Activated B cell treated with CpG ODN at 0.5 μM for 24 hours (primary cell): ENCODE data around the gene RAP1GAP2. TPM values are rescaled to one million over a fixed set of nuclear protein-coding genes. Genes with fewer than 3 reads are reported as not detected.
"Not testable (repeated sequence)": the region's sequence is repeated elsewhere in the genome, so short reads cannot be mapped to it uniquely, and the experiment has no call there.

Experiments
- ATAC-seq: fragments of 200-7000 bp; cut with Tn5 transposase; one replicate; pipeline ENCODE4 v1.10.0; 2021; ENCODE audit warnings: low read depth, mild to moderate bottlenecking, moderate library complexity
- CTCF ChIA-PET: fragments of 350-600 bp; sonication (Branson Sonifier 250); formaldehyde crosslinking; loops from one replicate; lab custom pipeline; 2021; ENCODE audit warnings: antibody characterized with exemption; lab: Charles Lee
- POLR2A ChIA-PET: fragments of 350-600 bp; sonication (Branson Sonifier 250); formaldehyde crosslinking; loops from one replicate; lab custom pipeline; 2021; ENCODE audit warnings: antibody characterized with exemption; lab: Charles Lee
- DNase-seq: peaks from one replicate; pipeline ENCODE4 v3.0.0; 2022
- H3K27ac Mint-ChIP-seq: one replicate; pipeline ENCODE4 v1.8.0; 2020; ENCODE audit warnings: mixed read lengths
- H3K27me3 Mint-ChIP-seq: one replicate; pipeline ENCODE4 v1.8.0; 2021; ENCODE audit warnings: mixed read lengths
- H3K36me3 Mint-ChIP-seq: one replicate; pipeline ENCODE4 v1.8.0; 2021; ENCODE audit warnings: low read depth, mixed read lengths
- H3K4me1 Mint-ChIP-seq: one replicate; pipeline ENCODE4 v1.8.0; 2021; ENCODE audit warnings: mixed read lengths
- H3K4me3 Mint-ChIP-seq: one replicate; pipeline ENCODE4 v1.8.0; 2020; ENCODE audit warnings: mild to moderate bottlenecking, mixed read lengths
- H3K9me3 Mint-ChIP-seq: one replicate; pipeline ENCODE4 v1.8.0; 2020; ENCODE audit warnings: mixed read lengths
- intact Hi-C: fragments of 100-400 bp; cut with micrococcal nuclease; formaldehyde crosslinking; loops from one replicate; pipeline ENCODE4 v1.15.1; 2024
- total RNA-seq: library from RNA; stranded (reverse); gene quantifications from 2 replicates; pipeline ENCODE4 v1.2.3, GENCODE V29; 2022
- TF ChIP-seq, protein P1 (sequence below): fragments of 200-600 bp; IDR thresholded peaks from one replicate; pipeline ENCODE4 v1.8.0; 2022; ENCODE audit warnings: antibody characterized with exemption, mild to moderate bottlenecking

Gene RAP1GAP2
- total RNA-seq, 1 donor from 2014 or later = 2.6 TPM

DNA sequence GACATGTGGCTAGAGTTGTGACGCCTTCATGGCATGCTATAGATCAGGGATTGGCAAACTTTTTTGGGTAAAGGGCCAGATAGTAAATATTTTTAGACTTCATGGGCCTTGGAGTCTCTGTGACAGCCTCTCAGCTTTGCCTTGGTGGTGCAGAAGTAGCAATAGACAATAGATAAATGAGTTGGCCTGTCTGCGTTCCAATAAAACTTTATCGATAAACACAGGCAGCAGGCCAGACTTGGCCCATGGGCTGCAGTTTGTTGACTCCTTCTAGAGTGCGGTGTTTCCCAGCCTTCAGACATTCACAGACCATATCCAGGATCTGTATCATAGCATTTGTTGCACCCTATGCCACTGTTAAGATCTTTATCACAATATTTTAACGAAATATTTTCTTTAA is 190.7 kb downstream of the RAP1GAP2 start:
- intact Hi-C loops = no loop called here
- no peaks in the 10 kb centered on the region for H3K4me1 Mint-ChIP-seq
- TF ChIP-seq, protein P1, sequence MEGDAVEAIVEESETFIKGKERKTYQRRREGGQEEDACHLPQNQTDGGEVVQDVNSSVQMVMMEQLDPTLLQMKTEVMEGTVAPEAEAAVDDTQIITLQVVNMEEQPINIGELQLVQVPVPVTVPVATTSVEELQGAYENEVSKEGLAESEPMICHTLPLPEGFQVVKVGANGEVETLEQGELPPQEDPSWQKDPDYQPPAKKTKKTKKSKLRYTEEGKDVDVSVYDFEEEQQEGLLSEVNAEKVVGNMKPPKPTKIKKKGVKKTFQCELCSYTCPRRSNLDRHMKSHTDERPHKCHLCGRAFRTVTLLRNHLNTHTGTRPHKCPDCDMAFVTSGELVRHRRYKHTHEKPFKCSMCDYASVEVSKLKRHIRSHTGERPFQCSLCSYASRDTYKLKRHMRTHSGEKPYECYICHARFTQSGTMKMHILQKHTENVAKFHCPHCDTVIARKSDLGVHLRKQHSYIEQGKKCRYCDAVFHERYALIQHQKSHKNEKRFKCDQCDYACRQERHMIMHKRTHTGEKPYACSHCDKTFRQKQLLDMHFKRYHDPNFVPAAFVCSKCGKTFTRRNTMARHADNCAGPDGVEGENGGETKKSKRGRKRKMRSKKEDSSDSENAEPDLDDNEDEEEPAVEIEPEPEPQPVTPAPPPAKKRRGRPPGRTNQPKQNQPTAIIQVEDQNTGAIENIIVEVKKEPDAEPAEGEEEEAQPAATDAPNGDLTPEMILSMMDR = no peak
- H3K9me3 Mint-ChIP-seq = peaks cover 3% of the 10 kb centered on the region
- ATAC-seq = no peak
- CTCF ChIA-PET = interaction anchor here (2.4 kb wide), 1 partner anchor 26 kb away, joined by 8 read pairs; no protein-coding TSS in a partner anchor
- peaks cover 37% of the 10 kb centered on the region for H3K36me3 Mint-ChIP-seq
- H3K4me3 Mint-ChIP-seq = no peak overlapping the region
- no peak for DNase-seq
- H3K27me3 Mint-ChIP-seq = no peaks in the 10 kb centered on the region
- POLR2A ChIA-PET = no interaction called here
- H3K27ac Mint-ChIP-seq = no peak overlapping the region

DNA sequence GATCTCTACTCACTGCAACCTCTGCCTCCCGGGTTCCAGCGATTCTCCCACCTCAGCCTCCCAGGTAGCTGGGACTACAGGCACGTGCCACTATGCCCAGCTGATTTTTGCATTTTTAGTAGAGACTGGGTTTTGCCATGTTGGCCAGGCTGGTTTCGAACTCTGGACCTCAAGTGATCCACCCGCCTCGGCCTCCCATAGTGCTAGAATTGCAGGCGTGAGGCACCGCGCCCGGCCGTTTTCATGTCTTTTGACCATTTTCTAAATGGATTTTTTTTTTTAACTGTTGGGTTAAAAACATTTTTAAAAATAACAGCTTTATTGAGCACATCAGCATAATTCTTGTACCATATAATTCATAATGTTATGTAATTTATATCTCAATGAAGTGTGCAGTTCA is 193.2 kb downstream of the RAP1GAP2 start:
- DNase-seq, intact Hi-C loops, H3K4me3 Mint-ChIP-seq, H3K9me3 Mint-ChIP-seq, ATAC-seq, H3K4me1 Mint-ChIP-seq, CTCF ChIA-PET, POLR2A ChIA-PET, H3K27ac Mint-ChIP-seq, H3K27me3 Mint-ChIP-seq: not testable (repeated sequence)
- H3K36me3 Mint-ChIP-seq = peaks cover 29% of the 10 kb centered on the region

DNA sequence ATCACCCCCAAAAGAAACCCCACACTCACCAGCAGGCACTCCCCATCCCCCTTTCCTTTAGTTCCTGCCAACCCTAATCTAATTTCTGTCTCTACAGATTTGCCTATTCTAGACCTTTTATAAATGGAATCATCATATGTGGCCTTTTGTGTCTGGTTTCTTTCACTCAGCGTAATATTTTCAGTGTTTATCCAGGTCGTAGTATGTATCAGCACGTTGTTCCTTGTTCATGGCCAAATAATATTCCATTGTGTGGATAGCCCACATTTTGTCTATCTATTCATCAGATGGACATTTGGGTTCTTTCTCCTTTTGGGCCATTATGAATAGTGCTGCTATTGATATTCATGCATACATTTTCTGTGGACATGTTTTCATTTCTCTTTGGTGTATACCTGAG is 193.6 kb downstream of the RAP1GAP2 start:
- DNase-seq = no peak
- Mint-ChIP-seq H3K9me3 (peaks cover 3% of the 10 kb centered on the region), H3K27ac (no peak overlapping the region), H3K4me1 (no peaks in the 10 kb centered on the region), H3K4me3 (no peak overlapping the region), H3K27me3 (no peaks in the 10 kb centered on the region), H3K36me3 (peaks cover 26% of the 10 kb centered on the region)
- POLR2A ChIA-PET = no interaction called here
- CTCF ChIA-PET = no interaction called here
- TF ChIP-seq, protein P1 = no peak
- no peak for ATAC-seq
- intact Hi-C loops = no loop called here

DNA sequence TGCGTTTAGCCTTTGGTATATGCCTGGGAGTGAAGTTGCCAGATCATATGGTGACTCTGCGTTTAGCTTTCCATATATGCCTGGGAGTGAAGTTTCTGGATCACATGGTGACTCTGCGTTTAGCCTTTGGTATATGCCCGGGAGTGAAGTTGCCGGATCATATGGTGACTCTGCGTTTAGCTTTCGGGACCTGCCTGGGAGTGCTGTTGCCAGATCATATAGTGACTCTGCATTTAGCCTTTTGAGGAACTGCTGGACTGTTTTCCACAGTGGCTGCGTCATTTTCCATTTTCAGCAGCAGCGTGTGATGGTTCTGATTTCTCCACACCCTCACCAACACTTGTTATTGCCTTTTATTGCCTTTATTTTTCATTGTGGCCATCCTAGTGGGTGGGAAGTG is 194.2 kb downstream of the RAP1GAP2 start:
- CTCF ChIA-PET = no interaction called here
- Mint-ChIP-seq H3K36me3 (peaks cover 22% of the 10 kb centered on the region), H3K4me1 (no peaks in the 10 kb centered on the region), H3K27me3 (no peaks in the 10 kb centered on the region), H3K4me3 (no peak overlapping the region), H3K9me3 (peaks cover 3% of the 10 kb centered on the region), H3K27ac (no peak overlapping the region)
- POLR2A ChIA-PET = no interaction called here
- no peak for DNase-seq
- TF ChIP-seq, protein P1 = no peak
- ATAC-seq = no peak
- intact Hi-C loops = no loop called here

DNA sequence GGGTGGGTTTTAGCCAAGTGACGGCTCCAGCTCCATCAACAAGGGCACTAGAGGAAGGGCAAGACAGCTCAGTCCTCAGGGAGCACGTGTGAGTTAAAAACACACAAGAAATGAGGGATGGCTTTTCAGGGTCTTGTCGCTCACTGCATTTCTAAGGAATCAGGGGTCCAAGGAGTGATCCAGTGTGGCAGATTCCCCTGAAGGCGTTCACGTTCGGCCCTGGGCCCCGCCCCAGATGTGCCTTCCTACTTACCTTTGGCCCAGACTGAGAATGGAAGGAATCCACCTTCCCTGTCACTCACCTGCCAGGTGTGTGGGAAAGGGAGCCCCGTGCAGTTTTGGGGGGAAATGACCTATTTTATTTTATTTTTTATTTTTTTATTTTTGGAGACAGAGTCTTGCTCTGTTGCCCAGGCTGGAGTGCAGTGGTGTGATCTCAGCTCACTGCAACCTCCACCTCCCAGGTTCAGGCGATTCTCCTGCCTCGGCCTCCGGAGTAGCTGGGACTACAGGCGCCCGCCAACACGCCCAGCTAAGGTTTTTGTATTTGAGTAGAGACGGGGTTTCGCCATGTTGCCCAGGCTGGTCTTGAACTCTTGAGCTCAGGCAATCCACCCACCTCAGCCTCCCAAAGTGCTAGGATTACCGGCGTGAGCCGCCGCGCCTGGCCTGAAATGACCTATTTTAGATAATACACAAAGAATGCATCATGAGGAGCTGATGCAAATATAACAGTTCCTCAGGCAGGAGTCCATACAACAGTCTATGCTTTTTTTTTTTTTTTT is 195.3 kb downstream of the RAP1GAP2 start:
- H3K4me1 Mint-ChIP-seq, H3K4me3 Mint-ChIP-seq, DNase-seq, H3K27ac Mint-ChIP-seq, H3K9me3 Mint-ChIP-seq, intact Hi-C loops, ATAC-seq, CTCF ChIA-PET, H3K27me3 Mint-ChIP-seq: not testable (repeated sequence)
- H3K36me3 Mint-ChIP-seq = peaks cover 21% of the 10 kb centered on the region
- POLR2A ChIA-PET = interaction anchor here (0.6 to 0.7 kb wide), 2 partner anchors 12 to 170 kb away, joined by 5 read pairs; no protein-coding TSS in a partner anchor

DNA sequence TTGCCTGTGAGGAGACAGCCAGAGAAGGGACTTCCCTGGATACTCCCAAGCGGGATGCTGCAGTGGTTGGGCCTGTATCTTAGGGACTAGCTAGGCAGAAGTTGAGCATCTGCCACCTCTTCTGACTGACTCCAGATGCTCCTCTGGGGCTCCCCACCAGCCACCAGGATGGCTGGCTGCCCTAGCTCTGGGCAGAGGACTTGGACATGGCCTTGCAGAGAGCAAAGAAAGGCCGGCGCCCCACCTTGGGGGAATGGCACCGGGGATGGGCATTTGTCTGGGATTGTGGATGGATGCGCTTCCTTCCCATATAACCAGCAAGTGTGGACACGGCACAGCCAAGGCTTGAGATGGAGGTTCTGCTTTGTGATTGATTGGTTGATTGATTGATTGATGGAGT is 198.2 kb downstream of the RAP1GAP2 start:
- CTCF ChIA-PET = interaction anchor here (1.5 to 1.6 kb wide), 2 partner anchors 18 to 146 kb away, joined by 3 to 4 read pairs; no protein-coding TSS in a partner anchor
- POLR2A ChIA-PET = no interaction called here
- H3K36me3 Mint-ChIP-seq = peaks cover 24% of the 10 kb centered on the region

More for the DNA sequence above, 198.2 kb downstream of the RAP1GAP2 start:
- ATAC-seq (no peak), DNase-seq (no peak)
- Mint-ChIP-seq H3K9me3 (peaks cover 3% of the 10 kb centered on the region), H3K4me3 (no peak overlapping the region), H3K4me1 (no peaks in the 10 kb centered on the region), H3K27me3 (no peaks in the 10 kb centered on the region), H3K27ac (no peak overlapping the region)
- intact Hi-C loops = no loop called here
- TF ChIP-seq, protein P1 = no peak
